HEK293T (cell line): ENCODE results near the gene NKIRAS2.

ENCODE experiments used
- ARNT ChIP-seq: fragments of 450-650 bp; IDR thresholded peaks from 2 replicates; pipeline ENCODE4 v1.6.1; 2017; ENCODE audit warnings: mild to moderate bottlenecking
- BHLHE40 ChIP-seq: fragments of 450-650 bp; IDR thresholded peaks from 2 replicates; pipeline ENCODE4 v1.6.1; 2016; ENCODE audit warnings: mild to moderate bottlenecking, moderate library complexity, borderline replicate concordance
- ELF4 ChIP-seq: fragments of 450-650 bp; IDR thresholded peaks from 2 replicates; pipeline ENCODE4 v1.6.1; 2017; ENCODE audit warnings: antibody characterized with exemption
- FOXA1 ChIP-seq: fragments of 450-650 bp; IDR thresholded peaks from 2 replicates; pipeline ENCODE4 v1.6.1; 2016; ENCODE audit warnings: mild to moderate bottlenecking
- FOXK2 ChIP-seq: fragments of 450-650 bp; IDR thresholded peaks from 2 replicates; pipeline ENCODE4 v1.6.1; 2016; ENCODE audit warnings: mild to moderate bottlenecking
- FOXM1 ChIP-seq: fragments of 450-650 bp; IDR thresholded peaks from 2 replicates; pipeline ENCODE4 v1.6.1; 2017; ENCODE audit warnings: mild to moderate bottlenecking, borderline replicate concordance
- HDGF ChIP-seq: fragments of 450-650 bp; IDR thresholded peaks from 2 replicates; pipeline ENCODE4 v1.6.1; 2017; ENCODE audit warnings: antibody characterized with exemption, borderline replicate concordance
- LEF1 ChIP-seq: fragments of 450-650 bp; IDR thresholded peaks from 2 replicates; pipeline ENCODE4 v1.6.1; 2017; ENCODE audit warnings: mild to moderate bottlenecking, borderline replicate concordance
- PKNOX1 ChIP-seq: fragments of 450-650 bp; IDR thresholded peaks from 2 replicates; pipeline ENCODE4 v1.6.1; 2016
- SP1 ChIP-seq: fragments of 450-650 bp; IDR thresholded peaks from 2 replicates; pipeline ENCODE4 v1.6.1; 2017
- SUZ12 ChIP-seq: fragments of 450-650 bp; IDR thresholded peaks from 2 replicates; pipeline ENCODE4 v1.6.1; 2016; ENCODE audit warnings: mild to moderate bottlenecking
- TARDBP ChIP-seq: fragments of 450-650 bp; IDR thresholded peaks from 2 replicates; pipeline ENCODE4 v1.6.1; 2016

- TF ChIP-seq BHLHE40 (no peak), HDGF (no peak), PKNOX1 (no peak), SP1 (no peak), LEF1 (no peak), FOXM1 (peak; percentile 72; the same call in 1 of the 2 replicates), FOXK2 (no peak), ELF4 (no peak), FOXA1 (no peak), TARDBP (no peak), ARNT (no peak), SUZ12 (no peak)
Observed at GRCh38 chr17:42050393-42051012, 30.6 kb downstream of the NKIRAS2 start, which contains the start of gene C17orf113.
